ENCODE measurements around the gene ZNF488. TPM values are rescaled to one million over a fixed set of nuclear protein-coding genes. Genes with fewer than 3 reads are reported as not detected.
"Not testable (repeated sequence)": the region's sequence is repeated elsewhere in the genome, so short reads cannot be mapped to it uniquely, and the experiment has no call there.

The ZNF488 gene
- total RNA-seq, 1 donor from 2014 or later: 0.41 TPM

DNA sequence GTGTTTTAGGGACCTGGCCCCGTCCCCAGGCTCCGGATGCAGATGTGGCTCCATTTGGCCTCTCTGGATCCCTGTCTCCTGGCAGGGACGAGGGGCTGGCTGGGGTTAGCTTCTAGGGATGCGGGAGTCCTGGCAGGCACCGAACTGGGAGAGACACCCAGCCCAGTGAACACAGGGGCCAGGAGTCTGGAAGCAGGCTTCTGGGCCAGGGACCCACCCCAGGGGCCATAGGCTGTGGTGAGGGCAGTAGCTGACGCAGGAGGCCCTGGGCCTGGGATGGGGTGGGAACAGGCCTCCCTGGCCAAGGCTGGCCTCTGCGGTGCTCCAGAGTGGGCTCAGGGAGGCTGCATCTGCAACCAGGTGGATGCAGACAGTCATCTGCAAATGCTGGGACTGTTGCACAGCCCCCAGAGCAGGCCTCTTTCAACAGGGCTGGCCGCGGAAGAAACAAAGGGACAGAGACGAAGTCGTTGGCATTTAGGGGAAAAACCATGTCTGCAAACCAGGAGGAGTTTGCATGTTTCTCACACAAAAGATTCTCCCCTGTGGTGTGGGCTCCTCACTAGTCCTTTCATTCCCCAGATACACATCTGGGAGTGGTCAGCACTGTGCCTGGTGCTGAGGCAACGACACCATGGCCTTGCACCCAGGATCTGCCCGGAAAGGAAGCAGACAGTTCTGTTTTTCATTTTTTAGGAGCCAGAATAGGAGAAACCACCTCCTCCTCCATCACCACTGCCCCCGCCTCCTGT lies 36.4 kb upstream of the ZNF488 start:
- Histone ChIP-seq H3K9me3 (no peaks in the 10 kb centered on the region), H3K4me3 (no peak overlapping the region), H3K27ac (no peak overlapping the region), H3K36me3 (no peaks in the 10 kb centered on the region), H3K27me3 (no peaks in the 10 kb centered on the region), H3K4me1 (no peaks in the 10 kb centered on the region)
- TF ChIP-seq, protein P1, sequence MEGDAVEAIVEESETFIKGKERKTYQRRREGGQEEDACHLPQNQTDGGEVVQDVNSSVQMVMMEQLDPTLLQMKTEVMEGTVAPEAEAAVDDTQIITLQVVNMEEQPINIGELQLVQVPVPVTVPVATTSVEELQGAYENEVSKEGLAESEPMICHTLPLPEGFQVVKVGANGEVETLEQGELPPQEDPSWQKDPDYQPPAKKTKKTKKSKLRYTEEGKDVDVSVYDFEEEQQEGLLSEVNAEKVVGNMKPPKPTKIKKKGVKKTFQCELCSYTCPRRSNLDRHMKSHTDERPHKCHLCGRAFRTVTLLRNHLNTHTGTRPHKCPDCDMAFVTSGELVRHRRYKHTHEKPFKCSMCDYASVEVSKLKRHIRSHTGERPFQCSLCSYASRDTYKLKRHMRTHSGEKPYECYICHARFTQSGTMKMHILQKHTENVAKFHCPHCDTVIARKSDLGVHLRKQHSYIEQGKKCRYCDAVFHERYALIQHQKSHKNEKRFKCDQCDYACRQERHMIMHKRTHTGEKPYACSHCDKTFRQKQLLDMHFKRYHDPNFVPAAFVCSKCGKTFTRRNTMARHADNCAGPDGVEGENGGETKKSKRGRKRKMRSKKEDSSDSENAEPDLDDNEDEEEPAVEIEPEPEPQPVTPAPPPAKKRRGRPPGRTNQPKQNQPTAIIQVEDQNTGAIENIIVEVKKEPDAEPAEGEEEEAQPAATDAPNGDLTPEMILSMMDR (IDR thresholded peaks at IDR 0.05): no peak
- ATAC-seq (peak; percentile 36), DNase-seq (no peak)
- intact Hi-C loops (cut with DNase I): no loop called here

DNA sequence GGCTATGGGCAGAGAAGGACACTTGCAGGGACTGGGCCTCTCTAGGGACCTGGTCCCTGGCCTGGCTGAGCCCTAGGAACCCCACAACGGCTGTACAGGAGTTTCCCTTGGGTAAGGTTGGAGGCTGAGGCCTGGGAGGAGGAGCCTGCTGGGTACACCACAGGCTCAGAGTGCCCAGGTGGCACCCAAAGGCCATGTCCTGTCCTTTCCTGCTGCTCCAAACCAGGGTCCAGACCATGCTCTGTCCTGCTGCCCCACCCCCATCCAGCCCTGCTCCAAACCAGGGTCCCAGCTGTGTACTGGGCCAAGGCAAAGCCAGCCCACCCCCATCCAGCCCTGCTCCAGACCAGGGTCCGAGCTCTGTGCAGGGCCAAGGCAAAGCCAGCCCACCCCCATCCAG lies 35.3 kb upstream of the ZNF488 start:
- TF ChIP-seq, protein P1 (IDR thresholded peaks at IDR 0.05): no peak
- no peaks in the 10 kb centered on the region for H3K36me3 ChIP-seq
- DNase-seq (peak; percentile 39), ATAC-seq (peak; percentile 5)
- H3K4me1 ChIP-seq: no peaks in the 10 kb centered on the region
- no peak overlapping the region for H3K4me3 ChIP-seq
- no peak overlapping the region for H3K27ac ChIP-seq
- intact Hi-C loops (cut with DNase I): no loop called here
- no peaks in the 10 kb centered on the region for H3K9me3 ChIP-seq
- H3K27me3 ChIP-seq: no peaks in the 10 kb centered on the region

DNA sequence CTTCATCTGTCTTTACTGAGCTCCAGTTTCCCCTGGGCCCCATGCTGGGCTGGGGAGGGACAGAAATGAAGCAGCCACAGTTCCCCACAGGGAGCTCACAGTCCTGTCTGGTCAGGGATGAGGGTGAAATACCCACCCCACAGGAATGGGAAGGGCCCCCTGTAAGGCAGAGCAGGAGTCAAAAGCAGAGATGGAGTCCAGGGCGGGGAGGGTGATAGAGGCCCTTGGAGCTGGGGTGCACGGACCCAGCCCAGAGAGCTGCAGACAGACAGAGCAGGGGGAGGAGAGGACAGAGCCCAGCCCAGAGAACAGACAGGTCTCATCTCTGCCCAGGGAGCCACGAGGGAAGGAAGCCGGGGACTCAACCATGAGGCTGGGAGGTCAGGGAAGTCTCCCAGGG lies 34.9 kb upstream of the ZNF488 start:
- TF ChIP-seq, protein P1 (IDR thresholded peaks at IDR 0.05): no peak
- H3K27me3 ChIP-seq: no peaks in the 10 kb centered on the region
- H3K9me3 ChIP-seq: no peaks in the 10 kb centered on the region
- no peak overlapping the region for H3K4me3 ChIP-seq
- intact Hi-C loops (cut with DNase I): no loop called here
- H3K27ac ChIP-seq: no peak overlapping the region
- ATAC-seq (no peak), DNase-seq (no peak)
- no peaks in the 10 kb centered on the region for H3K36me3 ChIP-seq
- H3K4me1 ChIP-seq: no peaks in the 10 kb centered on the region

DNA sequence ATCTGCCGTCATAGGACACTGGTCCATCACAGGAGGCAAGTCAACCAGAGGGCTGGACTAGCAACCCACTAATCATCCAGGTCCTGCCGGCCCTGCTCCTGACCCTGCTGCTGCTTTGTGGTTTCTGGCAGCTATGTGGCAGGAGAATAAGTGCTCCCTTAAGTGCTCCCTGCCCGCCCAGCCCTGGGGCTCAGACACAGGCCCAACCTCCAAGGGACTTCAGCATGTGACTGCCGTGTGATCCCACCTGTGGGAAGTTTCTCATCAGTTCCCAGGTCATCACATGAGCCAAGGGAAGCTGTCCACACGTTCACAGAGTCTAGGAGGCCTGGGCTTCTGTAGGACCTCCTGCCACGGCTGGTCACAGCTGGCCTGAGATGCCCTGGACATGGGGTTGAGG lies 34.2 kb upstream of the ZNF488 start:
- no peaks in the 10 kb centered on the region for H3K4me1 ChIP-seq
- DNase-seq: peak; percentile 40
- no peak overlapping the region for H3K4me3 ChIP-seq
- no peak overlapping the region for H3K27ac ChIP-seq
- H3K36me3 ChIP-seq: no peaks in the 10 kb centered on the region
- intact Hi-C loops (cut with DNase I): no loop called here
- no peaks in the 10 kb centered on the region for H3K9me3 ChIP-seq
- no peak for ATAC-seq
- H3K27me3 ChIP-seq: no peaks in the 10 kb centered on the region
- TF ChIP-seq, protein P1 (IDR thresholded peaks at IDR 0.05): no peak

DNA sequence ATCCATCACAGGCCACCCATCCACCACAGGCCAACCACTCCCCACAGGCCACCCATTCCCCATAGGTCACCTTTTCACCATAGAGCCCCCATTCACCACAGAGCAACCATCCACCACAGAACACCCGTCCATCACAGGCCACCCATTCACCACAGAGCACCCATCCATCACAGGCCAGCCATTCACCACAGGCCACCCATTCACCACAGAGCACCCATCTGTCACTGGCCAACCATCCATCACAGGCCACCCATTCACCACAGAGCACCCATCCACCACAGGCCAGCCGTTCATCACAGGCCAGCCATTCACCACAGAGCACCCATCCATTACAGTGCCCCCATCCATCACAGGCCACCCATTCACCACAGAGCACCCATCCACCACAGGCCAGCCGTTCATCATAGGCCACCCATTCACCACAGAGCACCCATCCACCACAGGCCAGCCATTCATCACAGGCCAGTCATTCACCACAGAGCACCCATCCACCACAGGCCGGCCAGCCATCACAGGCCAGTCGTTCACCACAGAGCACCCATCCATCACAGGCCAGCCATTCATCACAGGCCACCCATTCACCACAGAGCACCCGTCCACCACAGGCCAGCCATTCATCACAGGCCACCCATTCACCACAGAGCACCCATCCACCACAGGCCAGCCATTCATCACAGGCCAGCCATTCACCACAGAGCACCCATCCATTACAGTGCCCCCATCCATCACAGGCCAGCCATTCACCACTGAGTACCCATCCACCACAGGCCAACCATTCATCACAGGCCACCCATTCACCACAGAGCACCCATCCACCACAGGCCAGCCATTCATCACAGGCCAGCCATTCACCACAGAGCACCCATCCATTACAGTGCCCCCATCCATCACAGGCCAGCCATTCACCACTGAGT lies 32.5 kb upstream of the ZNF488 start:
- not testable (repeated sequence) for DNase-seq

More for the DNA sequence above, 32.5 kb upstream of the ZNF488 start:
- H3K27ac ChIP-seq; H3K36me3 ChIP-seq; intact Hi-C loops (cut with DNase I); H3K9me3 ChIP-seq; H3K4me1 ChIP-seq; ATAC-seq; H3K4me3 ChIP-seq; H3K27me3 ChIP-seq: not testable (repeated sequence)

All from upper lobe of right lung (tissue), 1 donor.